ENCODE data around the gene SPSB2.

- TF ChIP-seq CTCF (IDR thresholded peaks at IDR 0.05; ENCODE audit: low read depth, low read length) (peak; percentile 8; the same call in 1 of the 2 replicates), EZH2phosphoT487 (IDR thresholded peaks at IDR 0.05; ENCODE audit: low read depth) (no peak)
Measured at GRCh38 chr12:6919588-6919987, 46.5 kb upstream of the SPSB2 start.
